Stimulated activated CD8-positive, alpha-beta memory T cell treated with anti-CD3 and anti-CD28 coated beads, Interleukin-7, amount 100 ng/mL, for 1 hour (primary cell): ENCODE measurements around the gene RCE1.
A peak's percentile ranks its signal among the peaks of the same experiment; 100 is the strongest.

Source experiments
- DNase-seq, 2 donors: peaks; one replicate each; pipeline ENCODE4 v3.0.0-alpha.2; 2020; ENCODE audit warnings: low read depth in 2 of 2

The RCE1 gene

DNA sequence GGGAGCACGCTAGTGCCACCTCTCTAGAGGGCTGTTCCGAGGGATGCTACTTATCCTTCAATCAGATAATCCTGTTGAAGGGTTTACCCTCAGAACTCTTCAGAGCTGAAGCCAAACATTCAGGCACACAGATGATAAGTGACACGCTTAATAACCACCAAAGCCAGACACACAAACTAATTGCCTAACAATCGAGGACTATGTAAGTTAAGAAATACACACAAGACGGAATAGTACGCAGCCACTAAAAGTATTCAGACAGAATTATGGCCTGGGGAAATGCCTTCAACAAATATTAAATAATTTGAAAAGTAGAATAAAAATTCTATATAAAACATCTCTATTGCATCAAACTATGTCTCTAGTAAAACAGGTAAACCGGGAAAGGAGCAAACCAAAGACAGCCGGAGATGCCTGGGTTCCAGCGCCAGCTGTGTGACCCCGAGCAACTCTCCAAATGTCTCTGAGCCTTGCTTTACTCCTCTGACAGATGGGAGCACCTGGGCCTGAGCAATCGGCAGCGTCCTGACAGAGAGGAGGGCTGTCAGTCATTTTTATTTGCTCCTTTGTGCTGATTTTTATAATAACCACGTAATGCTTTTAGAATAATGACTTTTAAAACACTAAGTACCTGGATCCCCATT lies 25.0 kb downstream of the RCE1 start:
- no peak for DNase-seq

- peak; percentile 46 to 59 for DNase-seq
These were observed 25.7 kb downstream of the RCE1 start for GRCh38 chr11:66868726-66869566.

GRCh38 chr11:66869567-66869870 lies 26.3 kb downstream of the RCE1 start:
- no peak for DNase-seq

DNA sequence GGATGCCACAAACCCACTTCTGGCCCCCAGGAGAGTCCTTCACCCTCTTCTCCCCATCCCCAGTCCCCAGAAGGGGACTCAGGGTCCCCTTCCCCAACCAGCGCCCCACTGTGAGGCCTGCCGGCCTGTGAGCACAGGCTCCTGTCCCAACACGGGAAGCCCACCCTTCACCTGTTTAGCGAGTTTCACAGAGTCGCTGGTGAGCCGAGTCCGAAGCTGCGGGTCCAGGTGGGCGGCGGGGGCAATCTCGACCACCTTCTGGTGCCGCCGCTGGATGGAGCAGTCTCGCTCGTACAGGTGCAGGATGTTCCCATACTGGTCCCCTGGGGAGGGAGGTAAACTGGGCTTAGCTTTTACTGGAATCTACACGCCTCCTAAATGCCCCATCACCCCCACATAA lies 26.9 kb downstream of the RCE1 start:
- no peak for DNase-seq

- DNase-seq = no peak
These were observed 27.6 kb downstream of the RCE1 start for GRCh38 chr11:66870616-66871520.

GRCh38 chr11:66871521-66871901 lies 28.3 kb downstream of the RCE1 start:
- no peak for DNase-seq

DNA sequence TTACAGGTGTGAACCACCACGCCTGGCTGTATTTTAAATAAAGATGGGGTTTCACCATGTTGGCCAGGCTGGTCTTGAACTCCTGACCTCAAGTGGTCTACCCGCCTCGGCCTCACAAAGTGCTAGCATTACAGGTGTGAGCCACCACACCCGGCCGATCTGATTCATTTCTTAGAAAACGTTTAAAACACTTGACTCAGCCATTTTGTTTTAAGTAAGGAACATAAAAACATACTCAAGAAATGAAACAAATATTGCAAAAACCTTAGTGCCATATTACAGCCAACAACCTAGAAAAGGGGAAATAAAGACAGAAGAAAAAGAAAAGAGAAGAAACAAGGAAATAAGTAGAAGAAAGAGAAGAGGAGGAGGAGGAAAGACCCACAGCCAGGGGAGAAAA lies 31.0 kb downstream of the RCE1 start:
- DNase-seq = no peak

DNA sequence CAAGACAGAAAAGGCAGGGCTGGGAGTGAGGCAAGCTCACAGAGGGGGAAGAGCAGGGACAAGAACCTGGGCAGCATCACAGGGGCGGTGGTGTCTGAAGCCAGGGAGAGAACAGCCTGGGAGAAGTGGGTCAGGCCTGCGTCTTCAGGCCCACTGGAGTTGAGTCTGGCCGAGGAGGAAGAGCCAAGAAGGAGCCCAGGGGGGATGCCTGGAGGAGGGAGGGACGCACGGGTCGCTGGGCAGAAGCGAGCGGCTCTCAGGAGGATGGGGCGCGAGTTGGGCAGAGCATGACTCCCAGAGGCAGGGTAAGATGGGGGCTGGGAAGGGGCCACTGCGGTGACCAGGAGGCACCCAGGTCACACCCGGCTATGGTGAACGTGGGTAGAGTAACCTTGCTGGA lies 32.1 kb downstream of the RCE1 start:
- no peak for DNase-seq

DNA sequence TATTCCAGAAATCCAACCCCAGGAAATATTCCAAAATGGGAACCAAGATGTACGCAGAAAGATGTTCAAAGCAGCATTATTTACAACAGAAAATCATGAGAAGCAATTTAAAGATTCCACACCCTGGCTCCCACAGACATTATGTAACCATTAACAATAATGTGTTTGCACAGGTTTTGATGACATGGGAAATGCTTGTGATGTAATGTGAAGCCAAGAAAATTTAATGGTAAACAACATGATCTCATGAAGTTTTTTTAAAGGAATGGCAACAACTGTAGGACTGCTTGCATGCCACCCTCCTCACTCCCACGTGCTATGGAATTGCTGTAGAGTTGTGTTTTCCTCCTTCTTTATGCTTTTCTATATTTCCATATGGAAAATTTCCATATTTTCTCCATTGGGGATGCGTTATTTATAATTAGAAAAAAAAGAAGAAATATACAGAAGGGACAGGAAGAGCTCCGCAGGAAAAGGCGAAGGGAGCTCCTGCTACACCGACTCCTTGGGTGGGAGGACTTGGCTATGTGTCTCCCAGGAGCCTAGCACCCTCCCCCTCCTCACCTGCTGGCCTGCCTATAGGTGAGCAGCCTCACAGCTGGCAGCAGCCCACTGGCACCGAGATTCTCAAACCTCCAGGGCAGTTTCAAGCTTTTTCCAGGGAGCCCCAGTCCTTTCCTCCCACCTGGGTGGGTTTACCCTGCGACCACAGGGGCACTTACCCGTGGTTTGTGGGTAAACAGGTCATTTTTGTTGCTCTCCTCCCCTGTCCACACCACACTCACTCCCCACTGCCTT lies 34.5 kb downstream of the RCE1 start:
- no peak for DNase-seq

DNA sequence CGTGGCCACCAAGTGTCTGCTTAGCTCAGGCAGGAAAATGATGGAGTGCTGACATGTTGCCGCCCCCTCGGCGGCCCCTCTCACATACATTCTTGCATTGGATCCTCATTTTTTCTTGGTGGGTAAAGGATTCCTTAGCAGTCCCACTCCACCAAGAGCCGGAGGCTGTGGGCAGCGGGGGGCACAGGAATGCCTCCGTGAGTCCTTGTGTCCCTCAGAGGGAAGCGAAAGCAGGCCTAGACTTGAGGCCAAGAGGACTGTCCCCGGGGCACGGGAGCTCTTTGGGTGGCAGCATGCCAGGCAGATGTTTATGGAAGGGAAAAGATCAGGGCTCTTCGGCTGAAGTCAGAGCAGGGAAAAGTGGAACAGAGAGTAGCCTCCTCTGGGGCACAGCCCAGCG lies 35.2 kb downstream of the RCE1 start:
- DNase-seq = no peak

DNA sequence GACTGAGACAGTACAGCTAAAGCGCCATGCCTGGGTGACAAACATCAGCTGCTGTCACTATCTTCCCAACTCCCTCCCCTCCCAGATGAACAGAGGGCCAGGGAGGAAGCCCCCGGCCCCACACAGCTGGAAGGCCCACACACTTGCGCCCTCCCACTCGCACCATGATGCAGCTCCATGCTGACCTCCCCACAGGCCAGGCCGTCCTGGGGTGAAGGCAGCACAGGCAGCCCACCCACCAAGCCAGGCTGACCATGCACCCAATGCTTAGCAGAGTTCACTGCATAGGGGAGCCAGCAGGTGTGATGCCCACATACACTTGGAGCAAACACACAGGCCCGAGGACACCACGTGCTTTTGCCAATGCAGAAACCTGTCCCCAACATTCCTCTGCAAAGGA lies 35.8 kb downstream of the RCE1 start:
- no peak for DNase-seq

DNA sequence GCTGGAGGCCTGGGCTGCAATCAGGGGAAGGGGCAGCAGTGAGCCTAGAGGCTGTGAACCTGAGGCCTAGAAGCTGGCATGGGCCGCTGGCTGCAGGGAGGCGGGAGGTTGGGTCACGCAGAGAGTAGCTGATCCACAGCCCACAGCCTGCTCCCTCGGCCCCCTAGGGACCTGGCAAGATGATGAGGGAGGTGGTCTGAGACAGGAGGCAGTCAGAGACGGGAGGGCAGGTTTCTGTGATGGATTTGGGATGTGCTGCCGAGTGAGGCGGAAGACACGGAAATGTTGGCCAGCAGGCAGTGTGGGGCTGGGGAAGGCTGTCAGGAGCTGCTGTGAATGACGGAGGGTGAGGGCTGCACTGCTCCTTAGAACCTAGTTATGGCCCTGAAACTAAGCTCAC lies 36.3 kb downstream of the RCE1 start:
- no peak for DNase-seq

- DNase-seq = no peak
These were observed 36.8 kb downstream of the RCE1 start for GRCh38 chr11:66879999-66880398.

DNA sequence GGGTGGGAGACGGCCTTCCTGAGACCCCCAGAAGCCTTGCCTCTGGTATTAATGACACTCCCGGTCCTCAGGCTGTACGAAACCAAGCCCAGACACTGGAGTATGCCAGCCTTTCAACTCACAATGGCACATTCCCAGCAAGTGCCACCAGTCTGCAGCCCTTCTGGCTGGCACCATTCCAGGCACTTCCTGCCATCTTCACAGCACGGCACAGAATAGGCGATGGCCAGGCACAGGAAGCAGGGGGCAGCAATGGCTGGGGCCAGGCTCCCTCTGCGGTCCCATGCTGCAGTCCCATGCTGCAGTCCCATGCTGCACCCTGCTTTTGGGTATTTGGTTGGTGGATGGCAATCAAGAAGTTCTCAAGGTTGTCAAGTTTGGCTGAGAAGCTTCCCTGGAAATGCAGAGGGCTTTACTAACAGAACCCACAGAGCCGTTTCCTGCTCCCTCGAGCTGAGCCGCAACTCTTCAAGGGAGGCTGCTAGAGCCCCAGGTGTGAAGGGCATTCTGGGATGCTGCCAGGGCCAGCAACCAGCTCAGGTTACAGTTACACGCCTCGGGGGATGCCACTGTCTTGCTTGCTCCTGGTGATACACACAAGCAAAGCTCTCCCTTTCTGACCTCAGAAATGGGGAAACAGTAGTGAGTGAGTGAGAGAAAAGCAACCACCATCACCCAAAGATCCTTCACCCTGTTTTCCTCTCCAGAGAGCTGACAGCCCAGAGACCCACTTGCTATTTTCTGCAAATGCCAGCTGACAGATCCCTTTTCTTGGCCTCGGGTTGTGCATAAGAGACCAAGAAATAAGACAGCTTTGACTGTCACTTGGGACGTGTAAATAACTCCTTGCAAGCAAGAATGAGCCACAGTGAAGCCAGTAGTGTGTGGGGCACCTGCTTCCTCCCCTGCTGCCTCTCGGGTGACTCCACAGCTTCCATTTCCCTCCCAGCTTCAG lies 37.5 kb downstream of the RCE1 start:
- no peak for DNase-seq

GRCh38 chr11:66881451-66881835 lies 38.2 kb downstream of the RCE1 start:
- no peak for DNase-seq

GRCh38 chr11:66881927-66882452 lies 38.7 kb downstream of the RCE1 start:
- no peak for DNase-seq

- DNase-seq = no peak
These were observed 39.3 kb downstream of the RCE1 start for GRCh38 chr11:66882561-66883015.

GRCh38 chr11:66883016-66883965 lies 40.0 kb downstream of the RCE1 start:
- peak in 1 of 2 donors; percentile 55 for DNase-seq

- no peak for DNase-seq
These were observed 41.2 kb downstream of the RCE1 start for GRCh38 chr11:66884443-66884842.
